ENCODE data around the gene TBXA2R.
"Not testable (repeated sequence)": the region's sequence is repeated elsewhere in the genome, so short reads cannot be mapped to it uniquely, and the experiment has no call there.

Gene TBXA2R

DNA sequence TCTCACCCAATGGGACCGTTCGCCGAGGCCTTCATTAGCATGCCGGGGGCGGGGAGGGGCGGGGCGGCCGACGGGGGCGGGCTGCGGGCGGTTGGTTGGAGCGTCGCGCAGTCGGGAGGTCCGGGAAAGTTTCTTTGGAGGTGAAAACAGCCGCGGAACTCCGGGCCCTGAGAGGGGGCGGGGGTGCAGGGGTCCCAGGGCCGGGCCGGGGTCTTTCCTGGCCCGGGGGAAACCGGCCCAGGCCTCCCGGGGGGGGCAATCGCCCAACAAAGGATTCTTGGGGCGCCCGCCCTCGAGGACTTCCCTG lies 33.9 kb downstream of the TBXA2R start, which contains the start of gene HMG20B:
Gene HMG20B (plus strand): TSS at position 90 of the 307 bp plus-strand sequence. CDS start 366 bp downstream, outside the sequence.
- H3K27ac ChIP-seq, result peak within 1 kb of the TSS; percentile 67

DNA sequence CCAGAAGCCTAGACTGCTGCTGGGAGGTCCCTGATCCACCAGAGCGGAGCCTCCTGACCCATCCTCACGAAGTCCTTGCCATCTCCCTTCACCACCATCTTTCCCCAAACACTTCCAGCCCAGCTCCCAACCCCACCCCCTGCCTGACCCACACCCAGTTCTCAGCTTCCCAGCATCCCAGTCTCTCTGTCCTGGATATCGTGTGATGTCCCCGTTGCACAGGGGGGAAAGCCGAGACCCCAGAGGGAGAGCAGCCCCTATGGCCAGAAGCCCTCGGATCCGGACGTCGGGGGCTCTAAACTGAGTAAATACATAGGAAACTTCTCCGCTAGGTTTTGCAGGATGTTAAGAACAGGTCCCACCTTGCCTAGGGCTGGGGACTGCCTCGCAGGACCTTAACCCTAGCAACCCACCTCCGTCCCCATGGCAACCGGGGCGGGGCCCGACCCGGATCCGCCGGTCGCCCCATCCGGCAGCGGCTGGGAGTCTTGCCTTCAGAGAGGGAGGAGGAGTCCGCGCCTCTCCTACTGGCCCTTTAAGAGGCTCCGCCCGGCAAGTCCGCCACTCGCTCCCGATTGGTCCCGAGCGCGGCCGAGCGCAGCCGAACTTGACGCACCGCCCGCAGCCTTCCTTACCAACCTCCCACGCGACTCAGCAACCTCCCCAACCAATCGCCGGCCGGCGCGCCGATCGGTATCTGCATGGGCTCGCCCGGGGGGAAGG lies 34.4 kb downstream of the TBXA2R start:
- Histone ChIP-seq H3K4me2 (peak overlapping the region; percentile 61), H3K27me3 (ENCODE audit: insufficient read depth, low read depth) (no peaks in the 10 kb centered on the region), H3K79me2 (ENCODE audit: insufficient read depth, low read depth) (peaks cover 5% of the 10 kb centered on the region; the same call in 1 of the 2 replicates), H2AFZ (ENCODE audit: low read depth) (peak overlapping the region; percentile 64), H3K4me3 (IDR thresholded peaks at IDR 0.05; ENCODE audit: insufficient read depth, low read depth, low read length) (no peak overlapping the region), H4K20me1 (ENCODE audit: insufficient read depth) (no peaks in the 10 kb centered on the region), H3K27ac (no peak overlapping the region), H3K9ac (no peak overlapping the region), H3K36me3 (ENCODE audit: insufficient read depth) (no peaks in the 10 kb centered on the region), H3K4me1 (ENCODE audit: low read depth, poor library complexity, severe bottlenecking) (peaks cover 3% of the 10 kb centered on the region)
- TF ChIP-seq, protein P1, sequence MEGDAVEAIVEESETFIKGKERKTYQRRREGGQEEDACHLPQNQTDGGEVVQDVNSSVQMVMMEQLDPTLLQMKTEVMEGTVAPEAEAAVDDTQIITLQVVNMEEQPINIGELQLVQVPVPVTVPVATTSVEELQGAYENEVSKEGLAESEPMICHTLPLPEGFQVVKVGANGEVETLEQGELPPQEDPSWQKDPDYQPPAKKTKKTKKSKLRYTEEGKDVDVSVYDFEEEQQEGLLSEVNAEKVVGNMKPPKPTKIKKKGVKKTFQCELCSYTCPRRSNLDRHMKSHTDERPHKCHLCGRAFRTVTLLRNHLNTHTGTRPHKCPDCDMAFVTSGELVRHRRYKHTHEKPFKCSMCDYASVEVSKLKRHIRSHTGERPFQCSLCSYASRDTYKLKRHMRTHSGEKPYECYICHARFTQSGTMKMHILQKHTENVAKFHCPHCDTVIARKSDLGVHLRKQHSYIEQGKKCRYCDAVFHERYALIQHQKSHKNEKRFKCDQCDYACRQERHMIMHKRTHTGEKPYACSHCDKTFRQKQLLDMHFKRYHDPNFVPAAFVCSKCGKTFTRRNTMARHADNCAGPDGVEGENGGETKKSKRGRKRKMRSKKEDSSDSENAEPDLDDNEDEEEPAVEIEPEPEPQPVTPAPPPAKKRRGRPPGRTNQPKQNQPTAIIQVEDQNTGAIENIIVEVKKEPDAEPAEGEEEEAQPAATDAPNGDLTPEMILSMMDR (conservative IDR thresholded peaks at IDR 0.05; ENCODE audit: low read depth, low read length), result no peak

More for the DNA sequence above, 33.9 kb downstream of the TBXA2R start, which contains the start of gene HMG20B:
- Histone ChIP-seq H3K4me3 (IDR thresholded peaks at IDR 0.05; ENCODE audit: insufficient read depth, low read depth, low read length) (no peak within 1 kb of the TSS), H3K4me1 (ENCODE audit: low read depth, poor library complexity, severe bottlenecking) (peaks cover 3% of the 10 kb centered on the region), H3K79me2 (ENCODE audit: insufficient read depth, low read depth) (peaks cover 5% of the 10 kb centered on the region; the same call in 1 of the 2 replicates), H4K20me1 (ENCODE audit: insufficient read depth) (no peaks in the 10 kb centered on the region), H3K27me3 (ENCODE audit: insufficient read depth, low read depth) (no peaks in the 10 kb centered on the region), H2AFZ (ENCODE audit: low read depth) (peak within 1 kb of the TSS; percentile 64), H3K9ac (peak within 1 kb of the TSS; percentile 88), H3K4me2 (peak within 1 kb of the TSS; percentile 80), H3K36me3 (ENCODE audit: insufficient read depth) (no peaks in the 10 kb centered on the region)
- TF ChIP-seq, protein P1 (conservative IDR thresholded peaks at IDR 0.05; ENCODE audit: low read depth, low read length), result no peak

DNA sequence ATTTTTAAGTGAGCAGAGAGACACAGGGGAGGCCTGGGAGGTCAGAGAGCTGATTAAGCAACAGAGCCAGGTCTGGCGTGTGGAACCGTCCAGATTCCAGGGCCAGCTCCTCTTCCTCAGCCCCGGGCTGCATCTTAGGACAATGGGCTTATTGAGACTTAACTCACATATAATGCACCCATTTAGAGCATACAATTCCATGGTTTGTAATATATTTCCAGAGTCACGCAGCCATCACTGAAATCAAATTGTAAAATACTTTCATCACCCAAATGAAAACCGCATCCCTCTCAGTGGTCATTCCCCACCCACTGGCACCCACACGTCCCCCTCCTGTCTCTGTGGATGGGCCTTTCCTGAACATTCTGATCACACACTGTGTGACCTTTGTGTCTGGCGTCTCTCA lies 36.1 kb downstream of the TBXA2R start:
- Histone ChIP-seq H3K9ac (no peak overlapping the region), H4K20me1 (ENCODE audit: insufficient read depth) (no peaks in the 10 kb centered on the region), H2AFZ (ENCODE audit: low read depth) (no peak overlapping the region), H3K4me3 (IDR thresholded peaks at IDR 0.05; ENCODE audit: insufficient read depth, low read depth, low read length) (no peak overlapping the region), H3K27me3 (ENCODE audit: insufficient read depth, low read depth) (no peaks in the 10 kb centered on the region), H3K4me1 (ENCODE audit: low read depth, poor library complexity, severe bottlenecking) (peaks cover 3% of the 10 kb centered on the region), H3K36me3 (ENCODE audit: insufficient read depth) (no peaks in the 10 kb centered on the region), H3K4me2 (no peak overlapping the region), H3K79me2 (ENCODE audit: insufficient read depth, low read depth) (peaks cover 5% of the 10 kb centered on the region; the same call in 1 of the 2 replicates), H3K27ac (no peak overlapping the region)
- TF ChIP-seq, protein P1 (conservative IDR thresholded peaks at IDR 0.05; ENCODE audit: low read depth, low read length), result no peak

DNA sequence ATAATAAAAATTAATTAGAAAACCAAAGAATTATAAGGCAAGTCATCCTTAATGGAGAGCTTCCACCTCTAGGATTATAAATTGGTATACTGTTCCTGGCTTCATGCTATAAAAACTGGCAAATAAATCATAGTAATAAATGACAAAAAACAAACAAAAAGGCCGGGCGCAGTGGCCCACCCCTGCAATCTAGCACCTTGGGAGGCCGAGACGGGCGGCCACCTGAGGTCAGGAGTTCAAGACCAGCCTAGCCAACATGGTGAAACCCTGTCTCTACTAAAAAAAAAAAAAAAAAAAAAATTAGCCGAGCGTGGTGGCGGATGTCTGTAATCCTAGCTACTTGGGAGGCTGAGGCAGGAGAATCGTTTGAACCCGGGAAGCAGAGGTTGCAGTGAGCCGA lies 36.6 kb downstream of the TBXA2R start:
- H3K4me3 ChIP-seq (IDR thresholded peaks at IDR 0.05; ENCODE audit: insufficient read depth, low read depth, low read length); H3K36me3 ChIP-seq (ENCODE audit: insufficient read depth); H3K27ac ChIP-seq: not testable (repeated sequence)

DNA sequence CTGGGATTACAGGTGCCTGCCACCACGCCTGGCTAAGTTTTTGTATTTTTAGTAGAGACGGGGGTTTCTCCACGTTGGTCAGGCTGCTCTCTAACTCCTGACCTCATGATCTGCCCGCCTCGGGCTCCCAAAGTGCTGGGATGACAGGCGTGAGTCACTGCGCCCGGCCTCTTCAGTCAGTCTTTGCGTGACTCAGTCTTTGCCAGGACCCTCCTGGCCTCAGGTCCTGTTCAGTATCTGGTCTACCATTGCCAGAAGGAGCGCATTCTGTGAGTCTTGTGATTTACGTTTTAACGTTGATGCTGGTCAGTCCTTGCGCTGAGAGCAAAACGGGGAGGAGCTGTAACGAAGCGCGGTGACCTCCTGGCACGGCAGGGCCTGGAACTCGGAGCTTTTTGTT lies 41.5 kb downstream of the TBXA2R start:
- Histone ChIP-seq H3K9ac (no peak overlapping the region), H3K27ac (no peak overlapping the region)

More for the DNA sequence above, 36.6 kb downstream of the TBXA2R start:
- H4K20me1 ChIP-seq (ENCODE audit: insufficient read depth); H3K4me2 ChIP-seq; H3K79me2 ChIP-seq (ENCODE audit: insufficient read depth, low read depth); H2AFZ ChIP-seq (ENCODE audit: low read depth); H3K4me1 ChIP-seq (ENCODE audit: low read depth, poor library complexity, severe bottlenecking); H3K27me3 ChIP-seq (ENCODE audit: insufficient read depth, low read depth); H3K9ac ChIP-seq: not testable (repeated sequence)

More for the DNA sequence above, 41.5 kb downstream of the TBXA2R start:
- Histone ChIP-seq H3K27me3 (ENCODE audit: insufficient read depth, low read depth) (no peaks in the 10 kb centered on the region), H3K79me2 (ENCODE audit: insufficient read depth, low read depth) (no peaks in the 10 kb centered on the region), H3K36me3 (ENCODE audit: insufficient read depth) (no peaks in the 10 kb centered on the region), H3K4me3 (IDR thresholded peaks at IDR 0.05; ENCODE audit: insufficient read depth, low read depth, low read length) (no peak overlapping the region), H3K4me2 (no peak overlapping the region), H2AFZ (ENCODE audit: low read depth) (no peak overlapping the region), H3K4me1 (ENCODE audit: low read depth, poor library complexity, severe bottlenecking) (no peaks in the 10 kb centered on the region), H4K20me1 (ENCODE audit: insufficient read depth) (no peaks in the 10 kb centered on the region)
- TF ChIP-seq, protein P1 (conservative IDR thresholded peaks at IDR 0.05; ENCODE audit: low read depth, low read length), result no peak

Data from KMS-11 (cell line).